ENCODE results near the gene SPG11.

SPG11 gene

GRCh38 chr15:44682809-44683682 is 19.6 kb upstream of the SPG11 start:
- DNase-seq (ENCODE audit: extremely low read depth in 1 of 2, low read depth in 1 of 2) = peak; percentile 40 to 78

GRCh38 chr15:44682211-44682610 is 18.7 kb upstream of the SPG11 start:
- no peak for DNase-seq (ENCODE audit: extremely low read depth in 1 of 2, low read depth in 1 of 2)

GRCh38 chr15:44676676-44677075 is 13.2 kb upstream of the SPG11 start:
- DNase-seq (ENCODE audit: extremely low read depth in 1 of 2, low read depth in 1 of 2) = peak in 1 of 2 donors; percentile 43

GRCh38 chr15:44675911-44676310 is 12.4 kb upstream of the SPG11 start:
- DNase-seq (ENCODE audit: extremely low read depth in 1 of 2, low read depth in 1 of 2) = no peak

- DNase-seq (ENCODE audit: extremely low read depth in 1 of 2, low read depth in 1 of 2) = no peak
Measured at GRCh38 chr15:44673639-44674038, 10.2 kb upstream of the SPG11 start.

GRCh38 chr15:44670087-44670950 is 6.9 kb upstream of the SPG11 start:
- no peak for DNase-seq (ENCODE audit: extremely low read depth in 1 of 2, low read depth in 1 of 2)

GRCh38 chr15:44668921-44669320 is 5.5 kb upstream of the SPG11 start:
- no peak for DNase-seq (ENCODE audit: extremely low read depth in 1 of 2, low read depth in 1 of 2)

- DNase-seq (ENCODE audit: extremely low read depth in 1 of 2, low read depth in 1 of 2) = no peak
Measured at GRCh38 chr15:44667039-44667360, 3.5 kb upstream of the SPG11 start.

GRCh38 chr15:44666210-44667038 is 3.0 kb upstream of the SPG11 start:
- no peak for DNase-seq (ENCODE audit: extremely low read depth in 1 of 2, low read depth in 1 of 2)

- DNase-seq (ENCODE audit: extremely low read depth in 1 of 2, low read depth in 1 of 2) = peak; percentile 72 to 81
Measured at GRCh38 chr15:44662478-44663409, 718 bp downstream of the SPG11 start.

- DNase-seq (ENCODE audit: extremely low read depth in 1 of 2, low read depth in 1 of 2) = no peak
Measured at GRCh38 chr15:44661576-44661975, 1.9 kb downstream of the SPG11 start.

GRCh38 chr15:44659056-44659455 is 4.4 kb downstream of the SPG11 start:
- DNase-seq (ENCODE audit: extremely low read depth in 1 of 2, low read depth in 1 of 2) = no peak

GRCh38 chr15:44657378-44657777 is 6.1 kb downstream of the SPG11 start:
- no peak for DNase-seq (ENCODE audit: extremely low read depth in 1 of 2, low read depth in 1 of 2)

GRCh38 chr15:44656913-44657312 is 6.5 kb downstream of the SPG11 start:
- no peak for DNase-seq (ENCODE audit: extremely low read depth in 1 of 2, low read depth in 1 of 2)

- no peak for DNase-seq (ENCODE audit: extremely low read depth in 1 of 2, low read depth in 1 of 2)
Measured at GRCh38 chr15:44656298-44656697, 7.2 kb downstream of the SPG11 start.

GRCh38 chr15:44654858-44655257 is 8.6 kb downstream of the SPG11 start:
- no peak for DNase-seq (ENCODE audit: extremely low read depth in 1 of 2, low read depth in 1 of 2)

GRCh38 chr15:44647637-44648036 is 15.8 kb downstream of the SPG11 start:
- DNase-seq (ENCODE audit: extremely low read depth in 1 of 2, low read depth in 1 of 2) = no peak

- DNase-seq (ENCODE audit: extremely low read depth in 1 of 2, low read depth in 1 of 2) = no peak
Measured at GRCh38 chr15:44647036-44647435, 16.4 kb downstream of the SPG11 start.

- DNase-seq (ENCODE audit: extremely low read depth in 1 of 2, low read depth in 1 of 2) = no peak
Measured at GRCh38 chr15:44646460-44646859, 17.0 kb downstream of the SPG11 start.

- DNase-seq (ENCODE audit: extremely low read depth in 1 of 2, low read depth in 1 of 2) = no peak
Measured at GRCh38 chr15:44641651-44642050, 21.8 kb downstream of the SPG11 start.

Measured in stimulated activated CD8-positive, alpha-beta memory T cell treated with anti-CD3 and anti-CD28 coated beads, Interleukin-7, amount 100 ng/mL, for 48 hours (primary cell).